ENCODE results near the gene RFC1. TPM values are rescaled to one million over a fixed set of nuclear protein-coding genes. Genes with fewer than 3 reads are reported as not detected.
A peak's percentile ranks its signal among the peaks of the same experiment; 100 is the strongest.

The RFC1 gene
- polyA plus RNA-seq, 3 donors = 8.7 to 15.0 (median 14.6) TPM

DNA sequence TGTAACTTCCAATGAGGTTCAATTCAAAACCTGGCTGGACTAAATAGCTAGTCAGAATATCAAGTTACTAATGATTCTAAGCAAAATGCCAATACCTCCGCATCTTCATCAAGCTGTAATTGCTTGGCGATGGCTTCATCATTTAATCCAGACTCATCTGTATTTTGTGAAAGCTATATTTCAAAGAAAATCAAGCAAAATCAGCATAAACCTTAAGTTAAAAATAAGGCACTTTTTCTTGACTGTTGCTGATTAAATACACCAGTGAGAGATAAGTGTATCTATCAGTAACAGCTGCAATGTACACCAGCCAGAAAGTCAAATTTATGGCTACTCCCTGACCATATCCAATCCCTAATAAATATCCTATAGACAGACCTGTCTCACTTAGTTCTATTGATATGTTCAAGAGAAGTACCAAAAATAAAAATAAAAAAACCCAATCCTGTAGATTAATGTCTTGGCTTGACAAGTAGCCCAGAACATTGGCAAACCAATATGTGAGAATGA lies 39.6 kb downstream of the RFC1 start:
- Histone ChIP-seq H3K79me2 (ENCODE audit: insufficient read depth, low read length) (peaks cover 34% of the 10 kb centered on the region), H3K9ac (ENCODE audit: insufficient read depth, low read length, poor library complexity, severe bottlenecking) (no peak overlapping the region), H3K4me1 (ENCODE audit: control insufficient read depth in 1 of 2, insufficient read depth in 2 of 2, low read length in 2 of 2) (no peaks in the 10 kb centered on the region), H3K27me3 (ENCODE audit: control insufficient read depth in 2 of 2, insufficient read depth in 2 of 2, low read length in 2 of 2) (no peaks in the 10 kb centered on the region), H3K9me3 (replicated peaks in 1 of 2; ENCODE audit: control insufficient read depth in 1 of 2, insufficient read depth in 1 of 2, low read length in 2 of 2) (no peaks in the 10 kb centered on the region), H2AFZ (ENCODE audit: insufficient read depth, low read depth, low read length, poor library complexity, severe bottlenecking) (no peak overlapping the region), H3K4me3 (replicated peaks in 1 of 3; ENCODE audit: low read depth in 2 of 3, low read length in 3 of 3) (no peak overlapping the region), H4K20me1 (ENCODE audit: insufficient read depth, low read length) (no peaks in the 10 kb centered on the region), H3K4me2 (replicated peaks; ENCODE audit: extremely low read depth, low read length, poor library complexity, severe bottlenecking) (no peak overlapping the region), H3K36me3 (replicated peaks in 1 of 2; ENCODE audit: control insufficient read depth in 1 of 2, insufficient read depth in 2 of 2, low read length in 2 of 2) (peaks cover 44 to 68% of the 10 kb centered on the region in 2 donors), H3K27ac (ENCODE audit: low read depth in 1 of 2, low read length in 2 of 2) (no peak overlapping the region)
- WGBS (ENCODE audit: insufficient coverage) = no CpG with 5 or more reads among the region's 2 CpGs
- DNase-seq = no peak
- intact Hi-C loops (cut with micrococcal nuclease) = no loop called here
- no peak overlapping the region for H3K27ac Mint-ChIP-seq
- H3K9me3 Mint-ChIP-seq = peaks cover 0 to 3% (median 0%) of the 10 kb centered on the region in 7 donors
- no peak overlapping the region for H3K4me3 Mint-ChIP-seq
- peaks cover 48 to 59% of the 10 kb centered on the region in 2 donors for H3K36me3 Mint-ChIP-seq
- TF ChIP-seq CTCF (IDR thresholded peaks at IDR 0.05) = no peak
- no peaks in the 10 kb centered on the region for H3K27me3 Mint-ChIP-seq (ENCODE audit: low read depth in 3 of 3)
- H3K4me1 Mint-ChIP-seq = peaks cover 9% of the 10 kb centered on the region

- Histone ChIP-seq H3K36me3 (replicated peaks in 1 of 2; ENCODE audit: control insufficient read depth in 1 of 2, insufficient read depth in 2 of 2, low read length in 2 of 2) (peaks cover 59 to 83% of the 10 kb centered on the region in 2 donors), H3K9me3 (replicated peaks in 1 of 2; ENCODE audit: control insufficient read depth in 1 of 2, insufficient read depth in 1 of 2, low read length in 2 of 2) (no peaks in the 10 kb centered on the region), H3K4me2 (replicated peaks; ENCODE audit: extremely low read depth, low read length, poor library complexity, severe bottlenecking) (no peak overlapping the region), H2AFZ (ENCODE audit: insufficient read depth, low read depth, low read length, poor library complexity, severe bottlenecking) (no peak overlapping the region), H3K9ac (ENCODE audit: insufficient read depth, low read length, poor library complexity, severe bottlenecking) (no peak overlapping the region), H3K4me1 (ENCODE audit: control insufficient read depth in 1 of 2, insufficient read depth in 2 of 2, low read length in 2 of 2) (no peaks in the 10 kb centered on the region), H4K20me1 (ENCODE audit: insufficient read depth, low read length) (no peaks in the 10 kb centered on the region), H3K27ac (ENCODE audit: low read depth in 1 of 2, low read length in 2 of 2) (no peak overlapping the region), H3K79me2 (ENCODE audit: insufficient read depth, low read length) (peaks cover 19% of the 10 kb centered on the region), H3K27me3 (ENCODE audit: control insufficient read depth in 2 of 2, insufficient read depth in 2 of 2, low read length in 2 of 2) (no peaks in the 10 kb centered on the region), H3K4me3 (replicated peaks in 1 of 3; ENCODE audit: low read depth in 2 of 3, low read length in 3 of 3) (no peak overlapping the region)
- intact Hi-C loops (cut with micrococcal nuclease) = no loop called here
- H3K4me3 Mint-ChIP-seq = no peak overlapping the region
- no peak for TF ChIP-seq CTCF (IDR thresholded peaks at IDR 0.05)
- H3K9me3 Mint-ChIP-seq = peaks cover 0 to 3% (median 0%) of the 10 kb centered on the region in 7 donors
- no peak for DNase-seq
- peaks cover 58 to 71% of the 10 kb centered on the region in 2 donors for H3K36me3 Mint-ChIP-seq
- no peaks in the 10 kb centered on the region for H3K4me1 Mint-ChIP-seq
- 97% methylated on average over 3 of the region's 4 CpGs for WGBS (ENCODE audit: insufficient coverage)
- H3K27me3 Mint-ChIP-seq (ENCODE audit: low read depth in 3 of 3) = no peaks in the 10 kb centered on the region
- peak overlapping the region in 3 of 7 donors; percentile 28 to 57 (median 41) for H3K27ac Mint-ChIP-seq
Measured at GRCh38 chr4:39324897-39325613, 41.1 kb downstream of the RFC1 start.

All from CD14-positive monocyte (primary cell).